Measurements from ENCODE around the gene SH3TC1. TPM values are rescaled to one million over a fixed set of nuclear protein-coding genes. Genes with fewer than 3 reads are reported as not detected.
A peak's percentile ranks its signal among the peaks of the same experiment; 100 is the strongest.

SH3TC1 gene
- total and polyA plus RNA-seq, 2 donors from 2014 or later: 43.1 to 127 TPM

DNA sequence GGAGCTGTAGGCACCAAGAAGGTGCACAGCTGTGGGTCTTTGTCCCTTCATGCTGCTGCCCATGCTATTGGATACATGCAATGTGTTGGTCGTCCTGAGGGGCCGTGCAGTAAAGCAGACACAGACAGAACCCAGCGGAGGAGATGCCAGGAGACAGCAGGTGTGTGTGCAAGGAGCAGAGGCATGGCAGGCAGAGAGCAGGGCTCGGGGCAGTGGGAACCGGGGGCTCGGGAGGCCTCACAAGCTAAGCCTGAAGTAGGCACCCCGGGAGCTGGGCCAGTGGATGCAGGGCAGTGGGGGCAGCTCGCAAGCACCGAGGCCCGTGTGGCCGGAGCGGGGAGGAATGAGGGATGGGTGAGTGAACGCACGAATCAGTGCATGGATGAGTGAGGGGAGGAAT is 83.7 kb downstream of the SH3TC1 start:
- peak in 2 of 5 donors; percentile 30 to 56 for DNase-seq
- no peak overlapping the region for H3K27ac ChIP-seq (ENCODE audit: low read depth in 2 of 2, low read length in 2 of 2)

GRCh38 chr4:8283161-8283560 is 84.1 kb downstream of the SH3TC1 start:
- Histone ChIP-seq H3K9ac (ENCODE audit: low read length in 3 of 3) (no peak overlapping the region), H3K27me3 (ENCODE audit: control insufficient read depth, insufficient read depth, low read length) (no peaks in the 10 kb centered on the region), H3K27ac (ENCODE audit: low read depth in 2 of 2, low read length in 2 of 2) (no peak overlapping the region), H3K4me1 (ENCODE audit: control insufficient read depth in 2 of 3, insufficient read depth in 2 of 3, low read depth in 1 of 3, low read length in 3 of 3) (no peaks in the 10 kb centered on the region), H3K36me3 (ENCODE audit: control insufficient read depth in 2 of 3, insufficient read depth in 3 of 3, low read length in 3 of 3) (no peaks in the 10 kb centered on the region), H3K4me3 (ENCODE audit: low read length in 3 of 3) (no peak overlapping the region), H3K9me3 (ENCODE audit: control insufficient read depth in 2 of 3, insufficient read depth in 1 of 3, low read length in 3 of 3) (no peaks in the 10 kb centered on the region)
- FAIRE-seq: no peak
- intact Hi-C loops (cut with DNase I): no loop called here
- peak in 2 of 5 donors; percentile 26 to 41 for DNase-seq
- no peak for TF ChIP-seq CTCF (IDR thresholded peaks at IDR 0.05; ENCODE audit: borderline replicate concordance, extremely low read depth, insufficient read depth)

More for the DNA sequence above, 83.7 kb downstream of the SH3TC1 start:
- no peaks in the 10 kb centered on the region for H3K36me3 ChIP-seq (ENCODE audit: control insufficient read depth in 2 of 3, insufficient read depth in 3 of 3, low read length in 3 of 3)
- H3K4me1 ChIP-seq (ENCODE audit: control insufficient read depth in 2 of 3, insufficient read depth in 2 of 3, low read depth in 1 of 3, low read length in 3 of 3): peaks cover 0 to 2% (median 0%) of the 10 kb centered on the region in 3 donors
- intact Hi-C loops (cut with DNase I): no loop called here
- TF ChIP-seq CTCF (IDR thresholded peaks at IDR 0.05; ENCODE audit: borderline replicate concordance, extremely low read depth, insufficient read depth): no peak
- H3K9ac ChIP-seq (ENCODE audit: low read length in 3 of 3): no peak overlapping the region
- H3K9me3 ChIP-seq (ENCODE audit: control insufficient read depth in 2 of 3, insufficient read depth in 1 of 3, low read length in 3 of 3): no peaks in the 10 kb centered on the region
- H3K4me3 ChIP-seq (ENCODE audit: low read length in 3 of 3): no peak overlapping the region
- no peak for FAIRE-seq
- H3K27me3 ChIP-seq (ENCODE audit: control insufficient read depth, insufficient read depth, low read length): no peaks in the 10 kb centered on the region

DNA sequence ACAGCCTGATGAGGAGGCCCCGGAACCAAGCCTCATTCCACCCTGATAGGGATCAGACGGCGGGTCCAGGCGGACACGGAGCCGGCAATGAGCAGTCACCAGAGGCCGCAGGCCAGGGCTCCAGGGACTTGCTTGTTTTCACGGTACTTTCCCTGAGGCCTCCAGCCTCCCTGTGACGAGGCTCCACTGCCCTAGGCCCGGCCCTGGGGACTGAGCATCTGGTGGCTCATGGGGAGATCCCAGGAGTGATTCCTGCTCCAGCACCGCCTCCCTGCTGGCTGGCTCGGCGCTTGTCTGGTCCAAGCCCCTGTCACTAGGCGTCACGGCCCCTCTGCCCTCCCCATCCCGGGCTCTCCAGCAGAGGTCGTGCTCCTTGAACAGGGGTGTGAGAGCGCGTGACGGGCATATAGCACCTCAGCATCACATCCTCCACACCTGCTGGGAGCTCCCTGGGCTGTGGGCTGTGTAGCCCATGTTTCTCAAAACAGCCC is 84.6 kb downstream of the SH3TC1 start:
- intact Hi-C loops (cut with DNase I): no loop called here
- no peak for TF ChIP-seq CTCF (IDR thresholded peaks at IDR 0.05; ENCODE audit: borderline replicate concordance, extremely low read depth, insufficient read depth)
- DNase-seq: peak in 2 of 5 donors; percentile 46 to 71
- no peak for FAIRE-seq
- Histone ChIP-seq H3K27me3 (ENCODE audit: control insufficient read depth, insufficient read depth, low read length) (no peaks in the 10 kb centered on the region), H3K4me1 (ENCODE audit: control insufficient read depth in 2 of 3, insufficient read depth in 2 of 3, low read depth in 1 of 3, low read length in 3 of 3) (no peaks in the 10 kb centered on the region), H3K27ac (ENCODE audit: low read depth in 2 of 2, low read length in 2 of 2) (no peak overlapping the region), H3K9ac (ENCODE audit: low read length in 3 of 3) (no peak overlapping the region), H3K36me3 (ENCODE audit: control insufficient read depth in 2 of 3, insufficient read depth in 3 of 3, low read length in 3 of 3) (no peaks in the 10 kb centered on the region), H3K4me3 (ENCODE audit: low read length in 3 of 3) (no peak overlapping the region), H3K9me3 (ENCODE audit: control insufficient read depth in 2 of 3, insufficient read depth in 1 of 3, low read length in 3 of 3) (no peaks in the 10 kb centered on the region)

GRCh38 chr4:8284391-8284790 is 85.3 kb downstream of the SH3TC1 start:
- Histone ChIP-seq H3K27me3 (ENCODE audit: control insufficient read depth, insufficient read depth, low read length) (no peaks in the 10 kb centered on the region), H3K36me3 (ENCODE audit: control insufficient read depth in 2 of 3, insufficient read depth in 3 of 3, low read length in 3 of 3) (no peaks in the 10 kb centered on the region), H3K27ac (ENCODE audit: low read depth in 2 of 2, low read length in 2 of 2) (no peak overlapping the region), H3K9me3 (ENCODE audit: control insufficient read depth in 2 of 3, insufficient read depth in 1 of 3, low read length in 3 of 3) (no peaks in the 10 kb centered on the region), H3K4me1 (ENCODE audit: control insufficient read depth in 2 of 3, insufficient read depth in 2 of 3, low read depth in 1 of 3, low read length in 3 of 3) (no peaks in the 10 kb centered on the region), H3K9ac (ENCODE audit: low read length in 3 of 3) (no peak overlapping the region), H3K4me3 (ENCODE audit: low read length in 3 of 3) (no peak overlapping the region)
- no peak for TF ChIP-seq CTCF (IDR thresholded peaks at IDR 0.05; ENCODE audit: borderline replicate concordance, extremely low read depth, insufficient read depth)
- peak in 2 of 5 donors; percentile 42 to 54 for DNase-seq
- FAIRE-seq: no peak
- intact Hi-C loops (cut with DNase I): no loop called here
